ENCODE measurements around the gene MAML3.

The MAML3 gene

GRCh38 chr4:140153718-140154571 is at the start of gene MAML3:
MAML3 (minus strand) TSS chr4:140154184; CDS start chr4:140153327, 857 bp downstream.
- DNase-seq, result peak; percentile 88

- no peak for DNase-seq
Observed at GRCh38 chr4:140198942-140199341, 45.0 kb upstream of the MAML3 start.

DNA sequence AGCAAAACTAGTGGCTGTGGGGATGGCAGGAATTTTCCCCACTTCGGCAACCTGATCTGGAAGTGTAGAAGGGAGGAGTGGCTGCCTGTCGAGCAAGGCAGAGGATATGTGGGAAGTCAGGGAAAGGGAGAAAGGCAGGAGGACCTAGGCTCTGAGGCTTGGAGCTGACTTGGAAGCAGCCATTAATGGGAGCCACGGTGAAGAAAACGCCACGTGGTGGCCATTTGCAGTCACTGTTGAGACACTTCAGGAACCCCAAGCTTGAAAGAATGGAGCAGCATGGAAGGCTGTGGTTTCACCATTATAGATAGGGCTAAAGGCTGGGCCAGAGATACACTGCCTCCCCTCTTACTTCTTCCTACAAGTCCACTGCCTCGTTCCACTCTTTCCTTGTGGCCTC is 41.8 kb upstream of the MAML3 start:
- DNase-seq, result peak; percentile 10

DNA sequence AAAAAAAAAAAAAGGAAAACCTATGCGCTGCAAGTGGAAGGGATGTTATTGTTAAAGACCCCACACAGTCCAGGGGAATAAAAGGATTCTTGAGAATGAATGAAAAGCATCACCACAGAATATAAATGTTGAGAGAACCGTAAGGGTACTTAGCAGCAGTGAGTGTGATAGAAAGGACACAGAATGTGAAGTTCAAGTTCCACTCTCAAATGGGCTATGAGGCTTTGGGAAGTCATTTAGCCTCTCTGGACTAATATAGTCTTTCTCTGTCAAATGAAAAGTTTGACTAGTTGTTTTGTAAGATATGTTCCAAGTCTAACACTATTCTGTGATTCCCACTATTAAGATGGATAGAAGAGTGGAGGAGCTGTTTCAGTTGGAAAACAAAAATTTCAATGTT is 35.8 kb upstream of the MAML3 start:
- DNase-seq, result no peak

GRCh38 chr4:140188975-140189374 is 35.0 kb upstream of the MAML3 start:
- no peak for DNase-seq

DNA sequence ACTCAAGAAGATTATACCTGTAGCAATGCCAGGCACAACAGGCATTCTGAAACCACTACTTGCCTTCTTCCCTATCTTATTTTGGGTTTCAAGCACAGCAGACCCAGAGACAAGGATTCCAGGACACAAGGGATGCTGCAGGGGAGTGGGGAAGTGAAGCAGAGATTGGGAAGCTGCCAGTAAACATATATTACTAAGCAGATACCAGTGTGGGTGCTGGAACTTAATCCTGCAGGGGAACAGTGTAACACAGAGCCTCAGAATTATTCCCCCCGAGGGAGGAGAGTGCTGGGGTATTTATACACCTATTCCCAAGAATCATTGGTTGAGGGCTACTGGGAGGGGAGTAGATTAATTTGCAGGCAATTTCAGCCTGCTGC is 33.3 kb upstream of the MAML3 start:
- DNase-seq, result no peak

DNA sequence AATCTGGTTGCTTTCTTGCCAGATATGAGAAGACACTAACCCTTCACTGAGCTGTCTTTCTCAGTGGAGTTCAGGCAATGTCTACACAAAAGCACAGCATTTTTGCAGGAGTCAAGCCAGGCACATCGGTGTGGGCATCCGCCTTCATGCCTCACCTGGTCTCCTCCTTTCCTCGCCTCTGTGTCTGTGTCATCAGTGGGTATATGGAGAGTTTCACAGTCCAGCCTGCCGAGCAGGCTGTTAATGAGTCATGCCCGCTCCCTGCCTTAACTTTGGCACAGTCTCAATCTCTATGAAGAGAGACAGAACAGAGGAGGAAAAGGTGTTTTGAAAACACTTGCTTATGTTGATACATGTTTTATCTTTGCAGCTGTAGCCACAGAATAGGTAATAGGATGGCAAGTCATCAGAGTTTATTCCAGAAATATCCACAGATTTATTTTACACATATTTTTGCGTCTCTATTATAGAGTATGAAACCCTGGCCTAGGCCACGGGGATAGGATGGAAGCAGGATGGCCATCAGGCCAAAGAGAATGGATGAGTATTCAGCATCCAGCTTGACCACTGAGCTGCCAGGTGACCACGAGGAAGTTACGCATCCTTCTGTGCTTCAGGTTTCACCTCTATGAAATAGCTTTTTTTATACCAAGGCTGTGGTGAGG is 32.8 kb upstream of the MAML3 start:
- DNase-seq, result peak; percentile 39

DNA sequence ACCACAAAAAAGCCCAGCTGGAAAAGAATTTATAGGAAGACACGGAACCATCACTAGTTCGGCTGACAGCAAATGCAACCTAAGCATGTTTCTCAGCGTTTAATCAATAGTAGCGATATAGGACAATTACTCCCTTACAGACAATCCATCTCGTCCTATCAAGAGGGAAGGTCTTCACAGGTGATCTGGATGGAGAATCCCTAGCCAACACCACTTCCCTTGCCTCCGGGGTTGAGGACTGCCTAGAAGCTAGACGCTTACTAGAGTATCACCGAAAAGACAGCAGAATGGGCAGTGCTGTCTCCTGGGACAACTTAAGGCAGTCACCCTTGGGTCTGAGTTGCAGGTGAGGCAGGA is 32.1 kb upstream of the MAML3 start:
- DNase-seq, result no peak

DNA sequence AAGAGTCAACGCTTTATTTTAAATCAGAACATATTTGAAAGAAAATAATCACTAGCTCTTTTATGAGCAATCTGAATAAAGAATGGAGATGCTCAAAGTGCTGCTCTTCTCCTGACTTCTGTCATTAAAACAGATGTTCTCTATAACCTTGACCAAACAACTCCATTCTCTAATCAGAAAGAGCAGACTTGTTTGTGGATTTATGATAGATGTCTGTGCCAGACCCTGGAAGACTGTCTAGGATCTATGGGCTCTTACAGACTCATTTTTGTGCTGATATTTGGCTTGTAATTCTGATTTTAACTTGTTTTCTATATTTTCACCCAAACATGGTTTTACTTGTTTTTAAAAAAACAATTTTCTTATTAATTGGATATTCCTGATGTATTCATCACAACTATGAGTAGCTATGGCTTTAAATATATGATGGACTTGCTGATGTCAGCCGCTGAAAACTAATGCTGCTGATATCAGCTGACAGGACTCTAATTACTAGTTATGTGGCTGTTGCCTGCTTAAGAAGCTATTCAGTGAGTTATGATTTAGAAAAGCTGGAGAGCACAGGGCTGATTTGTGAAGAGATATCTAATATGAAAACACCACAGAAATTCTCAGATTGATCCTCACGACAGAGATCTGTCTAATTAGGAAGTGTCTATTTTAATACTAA is 31.6 kb upstream of the MAML3 start:
- no peak for DNase-seq

DNA sequence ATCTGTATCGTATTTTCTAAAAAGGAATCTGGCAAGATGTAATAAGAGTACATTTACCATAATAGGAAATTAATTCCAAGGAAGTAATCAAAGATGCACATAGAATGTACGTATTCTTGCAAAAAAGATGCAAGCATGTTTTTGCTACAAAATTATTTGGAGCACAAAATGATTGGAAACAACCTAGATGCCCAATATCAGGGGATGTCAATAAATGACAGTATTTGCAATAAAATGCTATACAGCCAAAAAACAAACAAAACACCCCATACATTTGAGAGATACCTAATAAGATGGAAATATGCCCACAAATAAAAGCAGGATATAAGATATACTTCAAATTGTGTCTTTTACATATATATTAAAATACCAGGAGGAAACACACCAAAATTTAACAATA is 29.3 kb upstream of the MAML3 start:
- no peak for DNase-seq

- no peak for DNase-seq
Observed at GRCh38 chr4:140180577-140180976, 26.6 kb upstream of the MAML3 start.

DNA sequence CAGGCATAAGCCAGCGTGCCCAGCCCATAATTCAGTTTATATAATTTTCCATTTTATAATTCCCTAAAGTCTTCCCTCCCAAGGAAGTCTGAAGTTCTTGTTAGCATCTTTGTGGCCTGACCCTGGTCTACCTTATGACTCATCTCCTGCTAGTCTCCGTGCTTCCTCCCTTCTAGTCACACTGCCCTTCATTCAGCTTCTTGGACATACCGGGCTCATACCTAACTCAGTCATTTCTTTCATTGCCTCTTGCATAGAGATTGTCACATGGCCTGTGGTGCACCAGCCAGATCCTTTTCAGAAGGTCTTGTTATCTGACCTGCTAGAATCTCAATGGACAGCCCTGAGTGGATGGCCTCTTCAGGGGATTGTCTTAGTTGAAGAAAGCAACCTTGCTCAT is 22.8 kb upstream of the MAML3 start:
- no peak for DNase-seq

- no peak for DNase-seq
Observed at GRCh38 chr4:140174543-140174942, 20.6 kb upstream of the MAML3 start.

DNA sequence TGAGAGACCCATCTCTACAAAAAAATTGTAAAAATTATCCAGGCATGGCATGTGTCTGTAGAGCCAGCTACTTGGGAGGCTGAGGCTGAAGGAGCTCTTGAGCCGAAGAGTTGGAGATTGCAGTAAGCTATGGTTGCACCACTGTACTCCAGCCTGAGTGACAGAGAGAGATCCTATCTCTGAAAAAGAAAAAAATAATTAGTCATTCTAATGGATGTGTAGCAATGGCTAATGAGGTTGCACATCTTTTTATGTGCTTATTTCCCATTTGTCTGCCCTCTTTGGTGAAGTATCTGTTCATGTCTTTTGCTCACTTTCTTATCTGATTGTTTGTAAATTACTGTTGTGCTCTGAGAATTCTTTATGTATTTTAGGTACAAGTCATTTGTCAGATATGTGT is 19.0 kb upstream of the MAML3 start:
- DNase-seq, result no peak

GRCh38 chr4:140170299-140170698 is 16.3 kb upstream of the MAML3 start:
- DNase-seq, result no peak

- DNase-seq, result no peak
Observed at GRCh38 chr4:140168936-140169335, 15.0 kb upstream of the MAML3 start.

DNA sequence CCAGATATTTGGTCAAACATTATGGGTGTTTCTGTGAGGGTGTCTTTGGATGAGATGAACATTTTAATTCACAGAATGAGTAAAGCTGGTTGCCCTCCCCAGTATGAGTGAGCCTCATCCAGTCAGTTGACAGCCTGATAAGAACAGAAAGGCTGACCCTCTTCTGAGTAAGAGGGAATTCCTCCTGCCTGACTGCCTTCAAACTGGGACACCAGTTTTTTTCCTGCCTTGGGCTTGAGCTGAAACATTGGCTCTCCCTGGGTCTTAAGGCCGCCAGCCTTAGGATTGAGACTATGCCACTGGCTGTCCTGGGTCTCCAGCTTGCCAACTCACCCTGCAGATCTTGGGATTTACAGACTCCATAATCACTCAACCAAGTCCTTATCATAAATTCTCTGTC is 14.5 kb upstream of the MAML3 start:
- no peak for DNase-seq

DNA sequence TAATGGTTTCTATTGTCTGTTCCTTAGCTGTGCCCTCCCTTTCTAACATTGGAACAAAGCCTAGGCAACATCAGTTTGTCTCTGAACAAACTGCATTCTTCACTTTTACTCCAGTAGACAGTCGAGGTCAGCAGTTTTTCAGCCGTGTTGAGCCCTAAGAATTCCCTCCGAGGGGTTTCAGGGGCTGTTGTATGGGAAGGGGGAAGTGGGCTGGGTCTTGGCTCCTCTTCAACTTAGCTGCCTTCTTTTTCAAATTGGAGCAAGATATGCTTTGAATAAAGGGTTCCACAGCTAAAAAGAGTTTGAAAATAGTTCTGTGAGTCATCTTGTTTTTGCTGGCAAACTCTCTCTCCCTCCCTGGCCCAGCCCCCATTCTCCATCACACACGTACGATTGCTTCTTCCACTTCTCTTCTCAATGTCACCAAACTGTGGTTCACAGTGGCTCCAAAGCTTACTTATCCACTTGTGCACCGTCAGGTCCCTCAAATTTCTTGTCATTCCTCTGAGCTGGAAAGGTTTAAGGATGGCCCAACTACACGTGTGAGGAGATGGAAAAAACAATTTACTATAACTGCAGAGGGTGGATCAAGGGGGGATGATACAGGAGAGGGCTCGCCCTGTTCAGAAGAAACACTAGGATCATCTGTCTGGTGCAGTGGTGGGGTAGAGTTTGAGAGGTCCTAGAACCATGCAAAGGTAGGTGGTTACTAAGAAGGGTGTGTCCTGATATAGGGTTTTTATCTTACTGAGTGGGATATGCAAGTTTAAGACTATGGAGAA is 9.2 kb upstream of the MAML3 start:
- peak; percentile 27 for DNase-seq

GRCh38 chr4:140162596-140162995 is 8.6 kb upstream of the MAML3 start:
- DNase-seq, result no peak

DNA sequence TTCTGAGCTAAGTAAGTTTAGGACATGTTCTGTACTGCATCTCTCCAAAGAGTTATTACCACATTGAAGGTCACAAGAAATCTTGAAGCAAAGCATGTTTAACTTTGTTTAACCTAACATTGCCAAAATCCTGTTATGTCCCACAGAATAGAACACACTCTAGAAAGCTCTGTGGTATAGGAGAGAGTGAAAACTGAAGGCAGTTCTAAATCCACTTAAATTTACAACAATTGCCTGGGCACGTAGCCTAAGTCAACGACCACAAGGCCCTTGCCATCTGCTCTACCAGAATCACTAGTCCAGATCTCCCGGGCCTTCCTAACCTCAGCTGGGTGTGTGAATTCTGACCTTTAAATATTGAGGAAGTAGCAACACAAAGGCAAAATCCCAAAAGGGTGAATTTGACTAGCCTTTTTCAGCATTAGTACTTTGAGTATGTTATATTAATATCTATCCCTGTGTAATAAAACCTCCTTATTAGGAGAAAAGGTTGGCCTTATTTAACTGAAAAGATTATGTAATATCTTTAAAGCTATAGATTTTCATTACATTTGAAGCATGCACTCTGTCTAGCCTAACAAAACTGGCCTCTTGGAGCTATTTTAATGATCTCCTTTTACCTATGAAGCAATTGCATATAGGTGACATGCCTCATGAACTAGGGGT is 4.5 kb upstream of the MAML3 start:
- DNase-seq, result peak; percentile 24

DNA sequence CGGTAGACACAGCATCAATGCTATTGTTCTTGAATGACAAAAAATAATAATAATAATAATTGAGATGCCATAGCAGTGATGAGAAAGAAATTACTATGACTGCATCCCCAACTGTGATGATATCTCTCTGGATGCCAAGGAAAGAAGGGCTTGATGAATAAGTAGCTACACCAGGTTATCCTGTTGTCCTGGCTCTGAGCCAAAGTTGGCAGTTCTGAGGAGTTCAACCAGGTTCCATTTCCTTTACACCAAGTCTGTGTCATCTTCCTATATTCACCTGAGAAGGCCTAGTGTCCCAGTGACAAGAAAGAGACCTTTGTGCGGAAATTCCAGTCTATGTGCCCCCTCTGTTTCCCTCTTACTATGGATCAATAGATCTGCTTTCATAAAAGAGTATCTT is 3.4 kb upstream of the MAML3 start:
- peak; percentile 20 for DNase-seq

DNA sequence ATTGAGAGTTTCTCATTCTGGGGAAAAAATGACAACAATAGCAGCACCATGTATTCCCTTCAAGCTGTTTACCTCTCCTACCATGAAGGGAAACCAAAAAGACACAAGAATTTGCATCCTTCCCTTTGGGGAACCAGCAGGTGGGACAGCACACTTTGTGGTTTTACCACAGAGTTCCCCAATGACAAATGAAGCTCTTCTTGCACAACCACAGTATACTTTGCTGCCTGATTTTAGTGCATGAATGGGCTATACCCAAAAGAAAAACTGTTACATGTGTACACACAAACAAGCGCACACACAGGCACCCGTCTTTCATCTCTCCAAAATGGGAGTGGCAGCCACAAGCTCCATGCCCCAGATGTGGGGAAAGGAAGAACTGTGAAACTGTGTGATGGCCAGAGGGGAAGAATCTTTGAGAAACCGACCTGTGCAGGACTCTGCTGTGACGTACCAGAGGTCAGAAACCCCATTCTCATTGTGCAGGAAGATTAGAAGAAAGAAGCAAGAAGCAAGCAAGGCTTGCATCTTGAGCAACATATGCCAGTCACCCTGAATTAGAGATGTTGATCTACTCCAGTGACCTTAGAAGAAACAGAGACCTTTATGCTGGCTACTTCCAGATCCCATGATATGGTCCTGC is 2.7 kb upstream of the MAML3 start:
- peak; percentile 51 for DNase-seq
